ENCODE results near the gene GEMIN5.

The GEMIN5 gene

GRCh38 chr5:154842689-154843530 is 95.1 kb downstream of the GEMIN5 start:
- no peak for DNase-seq

- no peak for DNase-seq
These were observed 96.7 kb downstream of the GEMIN5 start for GRCh38 chr5:154841273-154841661.

- DNase-seq, result no peak
These were observed 97.4 kb downstream of the GEMIN5 start for GRCh38 chr5:154840435-154841272.

All from activated CD4-positive, alpha-beta T cell treated with anti-CD3 and anti-CD28 coated beads for 4 hours (primary cell).